ENCODE results near the gene SLC1A2. TPM values are rescaled to one million over a fixed set of nuclear protein-coding genes. Genes with fewer than 3 reads are reported as not detected.

The SLC1A2 gene
- total and polyA plus RNA-seq, 2 experiments from 2014 or later = 0.70 to 2.8 TPM

DNA sequence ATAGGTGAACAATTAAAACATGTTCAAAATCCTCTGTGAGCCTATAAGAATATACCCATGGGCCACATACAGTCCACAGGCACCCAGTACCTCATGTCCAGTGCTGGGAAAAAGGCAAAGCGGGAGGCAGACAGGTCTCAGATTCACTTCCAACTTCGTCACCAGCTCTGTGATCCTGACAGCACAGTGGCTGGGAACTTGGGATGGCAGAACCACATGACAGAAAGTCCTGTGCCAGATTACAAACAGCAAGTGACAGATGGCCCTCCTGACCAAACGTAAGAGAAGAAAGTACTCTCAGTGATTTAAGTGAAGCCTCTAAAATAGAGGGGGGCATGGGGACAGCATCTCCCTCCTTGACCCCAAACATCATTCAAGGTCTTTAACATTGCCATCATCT lies 5.8 kb downstream of the SLC1A2 start:
- H2AFZ ChIP-seq = no peak overlapping the region
- no peak overlapping the region for H3K27ac ChIP-seq (ENCODE audit: low read depth)
- H3F3A ChIP-seq (replicated peaks; ENCODE audit: low read depth) = no peaks in the 10 kb centered on the region
- H3K4me1 Mint-ChIP-seq = no peaks in the 10 kb centered on the region; the same call in 2 of the 3 replicates
- H3K9me3 Mint-ChIP-seq = peaks cover 2% of the 10 kb centered on the region; the same call in 1 of the 3 replicates
- no peak overlapping the region for H3K27ac Mint-ChIP-seq
- no peak overlapping the region for H3K4me3 ChIP-seq
- TF ChIP-seq EZH2 (IDR thresholded peaks at IDR 0.05; ENCODE audit: low read depth, unreplicated experiment) (no peak), REST (IDR thresholded peaks at IDR 0.05; ENCODE audit: unreplicated experiment) (no peak), POLR2AphosphoS5 (IDR thresholded peaks at IDR 0.05; ENCODE audit: low read depth) (no peak), ETS1 (IDR thresholded peaks at IDR 0.05) (no peak), NANOG (IDR thresholded peaks at IDR 0.05; ENCODE audit: borderline replicate concordance) (no peak), JUNB (IDR thresholded peaks at IDR 0.05; ENCODE audit: unreplicated experiment) (no peak), ZNF114 (CRISPR knock-in tag; IDR thresholded peaks at IDR 0.05) (no peak), STAT1 (IDR thresholded peaks at IDR 0.05; ENCODE audit: unreplicated experiment) (no peak), ZNF331 (CRISPR knock-in tag; IDR thresholded peaks at IDR 0.05; ENCODE audit: low read depth) (no peak), EZH2phosphoT487 (IDR thresholded peaks at IDR 0.05; ENCODE audit: unreplicated experiment) (no peak), ZNF462 (CRISPR knock-in tag; IDR thresholded peaks at IDR 0.05) (no peak), CREB1 (CRISPR knock-in tag; IDR thresholded peaks at IDR 0.05; ENCODE audit: low read depth) (no peak)
- TF ChIP-seq, protein P1, sequence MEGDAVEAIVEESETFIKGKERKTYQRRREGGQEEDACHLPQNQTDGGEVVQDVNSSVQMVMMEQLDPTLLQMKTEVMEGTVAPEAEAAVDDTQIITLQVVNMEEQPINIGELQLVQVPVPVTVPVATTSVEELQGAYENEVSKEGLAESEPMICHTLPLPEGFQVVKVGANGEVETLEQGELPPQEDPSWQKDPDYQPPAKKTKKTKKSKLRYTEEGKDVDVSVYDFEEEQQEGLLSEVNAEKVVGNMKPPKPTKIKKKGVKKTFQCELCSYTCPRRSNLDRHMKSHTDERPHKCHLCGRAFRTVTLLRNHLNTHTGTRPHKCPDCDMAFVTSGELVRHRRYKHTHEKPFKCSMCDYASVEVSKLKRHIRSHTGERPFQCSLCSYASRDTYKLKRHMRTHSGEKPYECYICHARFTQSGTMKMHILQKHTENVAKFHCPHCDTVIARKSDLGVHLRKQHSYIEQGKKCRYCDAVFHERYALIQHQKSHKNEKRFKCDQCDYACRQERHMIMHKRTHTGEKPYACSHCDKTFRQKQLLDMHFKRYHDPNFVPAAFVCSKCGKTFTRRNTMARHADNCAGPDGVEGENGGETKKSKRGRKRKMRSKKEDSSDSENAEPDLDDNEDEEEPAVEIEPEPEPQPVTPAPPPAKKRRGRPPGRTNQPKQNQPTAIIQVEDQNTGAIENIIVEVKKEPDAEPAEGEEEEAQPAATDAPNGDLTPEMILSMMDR (conservative IDR thresholded peaks at IDR 0.05; ENCODE audit: low read depth in 2 of 2) = no peak
- peaks cover 3% of the 10 kb centered on the region for H4K20me1 ChIP-seq (replicated peaks; ENCODE audit: insufficient read depth)
- H3K27me3 Mint-ChIP-seq (ENCODE audit: insufficient read depth, low read depth, poor library complexity) = peaks cover 31% of the 10 kb centered on the region
- ATAC-seq (no peak), DNase-seq (ENCODE audit: low spot score) (no peak)
- no peak overlapping the region for H3K4me3 Mint-ChIP-seq
- H3K27me3 ChIP-seq (ENCODE audit: insufficient read depth) = peaks cover 47% of the 10 kb centered on the region
- no peaks in the 10 kb centered on the region for H3K36me3 Mint-ChIP-seq (ENCODE audit: low read depth)
- peaks cover 6% of the 10 kb centered on the region; the same call in 1 of the 2 replicates for H3K4me1 ChIP-seq (ENCODE audit: insufficient read depth)
- H3K79me2 ChIP-seq (replicated peaks; ENCODE audit: insufficient read depth) = no peaks in the 10 kb centered on the region
- H3K9me2 ChIP-seq (ENCODE audit: insufficient read depth) = no peaks in the 10 kb centered on the region
- H3K4me2 ChIP-seq = no peak overlapping the region
- no peaks in the 10 kb centered on the region for H3K36me3 ChIP-seq (ENCODE audit: insufficient read depth)

All from GM23338 (cell line).